GM10847 (cell line): ENCODE data around the gene CDC16.

Experiments used
- POLR2A ChIP-seq: IDR thresholded peaks from 2 replicates; pipeline ENCODE4 v1.6.1; 2011; ENCODE audit not compliant: insufficient read length; ENCODE audit errors: extremely low read depth

Gene CDC16

DNA sequence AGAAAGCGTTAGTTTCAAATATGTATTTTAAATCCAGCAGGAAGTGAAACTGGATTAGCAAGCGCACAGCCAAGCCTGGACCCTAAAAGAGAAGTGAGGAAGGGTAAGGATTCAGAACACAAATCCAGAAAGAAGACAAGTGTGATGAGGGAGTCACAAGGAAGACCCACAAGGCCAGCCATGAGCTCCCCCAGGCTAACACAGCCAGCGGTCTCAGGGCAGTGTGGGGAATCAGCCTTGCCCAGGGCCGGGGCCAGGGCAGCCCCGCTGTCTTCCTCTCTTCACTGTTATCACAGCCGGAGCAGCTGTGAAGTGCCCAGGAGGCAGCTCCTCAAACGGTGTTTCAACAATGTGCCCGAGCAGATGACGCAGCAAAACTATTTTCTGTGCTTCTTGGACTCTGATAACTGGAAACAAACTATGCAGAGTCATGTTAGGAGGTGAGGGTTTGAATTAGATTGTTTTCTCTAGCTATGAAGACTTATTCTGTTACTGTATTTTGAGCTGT is 12.2 kb upstream of the CDC16 start:
- TF ChIP-seq POLR2A = no peak

GRCh38 chr13:114224201-114224600 is 10.5 kb upstream of the CDC16 start:
- TF ChIP-seq POLR2A = no peak

DNA sequence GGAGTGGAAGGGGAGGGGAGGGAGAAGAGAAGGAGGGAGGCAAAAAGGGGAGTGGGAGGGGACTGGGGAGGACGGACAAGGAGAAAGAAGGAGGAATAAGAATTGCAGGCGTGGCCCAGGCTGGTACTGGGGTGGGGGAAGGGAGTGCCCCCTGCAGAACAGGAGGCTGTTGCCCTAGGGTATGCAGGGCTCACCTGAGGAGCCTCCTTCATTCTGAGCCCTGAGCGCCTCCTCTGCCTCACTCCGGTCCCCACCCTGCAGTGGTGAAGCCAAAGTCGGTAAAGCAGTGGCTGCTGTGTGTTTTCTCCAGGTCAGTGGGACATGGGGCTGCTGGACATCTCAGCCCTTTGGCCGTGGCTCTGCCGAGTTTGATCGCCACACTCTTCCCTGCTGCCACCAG is 9.1 kb upstream of the CDC16 start:
- TF ChIP-seq POLR2A = no peak

DNA sequence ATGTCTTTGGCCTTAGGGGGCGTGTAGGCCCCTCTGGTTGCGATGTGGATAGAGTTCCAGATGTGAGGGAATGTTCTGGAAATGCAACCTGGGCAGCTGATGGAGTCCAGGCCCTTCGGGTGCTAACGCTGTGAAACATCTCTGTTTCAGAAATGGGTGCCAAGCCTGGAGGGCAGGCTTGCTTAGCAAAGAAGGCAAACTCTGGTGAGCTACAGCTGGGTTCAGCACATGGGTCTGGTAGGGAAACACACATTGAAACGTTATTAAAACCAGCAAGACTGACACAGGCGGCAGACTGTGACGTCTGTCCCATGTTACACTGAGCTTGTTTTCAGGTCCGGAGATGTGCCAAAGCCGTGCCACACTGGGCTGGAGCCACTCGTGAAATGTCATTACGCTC is 8.6 kb upstream of the CDC16 start:
- no peak for TF ChIP-seq POLR2A

DNA sequence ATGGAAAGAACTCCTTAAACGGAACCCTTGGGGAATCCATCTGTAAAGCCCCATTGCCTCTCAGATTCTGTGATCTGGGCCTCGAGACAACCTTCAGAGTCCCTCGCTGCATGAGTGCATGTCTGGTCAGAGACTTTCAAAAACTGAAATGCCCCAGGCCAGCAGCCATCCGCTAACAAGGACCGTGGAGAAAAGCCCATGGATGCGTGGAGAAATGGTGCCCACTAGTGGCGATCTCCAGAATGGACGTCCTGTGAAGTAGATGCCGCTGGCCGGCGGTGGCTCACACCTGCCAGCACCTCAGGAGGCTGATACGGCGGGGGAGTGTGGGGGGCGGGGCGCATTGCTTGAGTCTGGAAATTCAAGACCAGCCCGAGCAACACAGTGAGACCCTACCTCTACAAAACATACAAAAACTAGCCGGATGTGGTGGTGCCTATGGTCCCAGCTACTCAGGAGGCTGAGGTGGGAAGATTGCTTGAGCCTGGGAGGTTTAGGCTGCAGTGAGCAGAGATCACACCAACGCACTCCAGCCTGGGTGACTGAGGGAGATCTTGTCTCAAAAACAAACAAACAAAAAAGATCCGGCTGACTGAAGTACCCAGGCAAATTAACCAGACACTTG is 7.9 kb upstream of the CDC16 start:
- no peak for TF ChIP-seq POLR2A

- TF ChIP-seq POLR2A = no peak
Measured at GRCh38 chr13:114227528-114227927, 7.2 kb upstream of the CDC16 start.

DNA sequence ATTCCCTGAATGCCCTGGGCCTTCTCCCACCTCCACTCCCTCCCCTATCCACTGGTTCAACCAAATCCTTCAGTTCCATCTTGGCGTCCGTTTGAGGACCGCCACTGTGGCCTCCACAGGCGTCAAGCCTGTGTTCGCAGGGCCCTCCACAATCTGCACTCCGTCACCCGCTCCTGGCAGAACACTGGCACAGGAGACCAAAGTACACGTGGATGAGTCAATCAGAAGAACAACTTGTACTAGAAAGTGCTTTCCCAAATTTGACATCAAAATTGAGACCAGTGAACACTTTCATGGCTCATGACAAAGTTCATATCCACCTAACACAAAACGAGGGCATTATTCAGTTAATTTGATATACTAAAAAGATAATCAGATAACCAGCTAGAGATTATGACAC is 6.5 kb upstream of the CDC16 start:
- no peak for TF ChIP-seq POLR2A

DNA sequence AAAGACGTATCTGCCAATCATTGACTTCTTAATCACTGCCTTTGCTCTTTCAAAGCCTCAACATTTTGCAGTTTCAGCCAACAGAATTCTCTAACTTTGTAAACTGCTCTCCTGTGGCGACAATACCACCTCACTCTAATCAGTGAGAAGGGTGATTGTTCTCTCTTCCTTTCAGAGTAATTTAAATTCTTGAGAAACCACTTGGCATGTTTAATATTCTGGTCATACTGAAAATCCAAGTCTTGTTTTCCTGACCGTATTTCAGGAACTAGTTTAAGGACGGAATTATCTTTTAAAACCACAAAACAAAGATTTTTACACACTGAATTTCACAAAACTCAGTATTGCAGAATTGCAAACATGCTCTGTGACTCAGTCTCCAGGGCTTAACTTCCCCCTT is 5.2 kb upstream of the CDC16 start:
- TF ChIP-seq POLR2A = no peak

- TF ChIP-seq POLR2A = no peak
Measured at GRCh38 chr13:114230117-114230516, 4.6 kb upstream of the CDC16 start.

DNA sequence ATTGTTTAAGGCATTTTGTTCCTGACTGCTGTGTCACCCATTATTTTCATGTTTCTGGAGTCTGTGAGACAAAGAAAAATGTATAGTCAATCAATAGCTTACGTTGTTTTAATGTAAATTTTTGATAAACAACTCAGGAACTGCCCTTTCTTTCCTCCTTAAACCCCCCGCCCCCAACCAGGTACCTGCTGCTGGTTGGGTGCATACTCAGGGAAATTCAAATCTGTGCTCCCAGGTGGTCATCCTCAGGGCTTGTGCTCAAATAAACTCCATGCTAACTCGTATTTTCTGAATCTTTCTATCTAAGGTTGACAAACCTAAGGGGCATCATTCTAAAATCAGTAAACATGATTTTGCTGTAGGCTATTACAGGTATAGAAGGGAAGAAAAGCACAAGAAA is 4.1 kb upstream of the CDC16 start:
- no peak for TF ChIP-seq POLR2A

DNA sequence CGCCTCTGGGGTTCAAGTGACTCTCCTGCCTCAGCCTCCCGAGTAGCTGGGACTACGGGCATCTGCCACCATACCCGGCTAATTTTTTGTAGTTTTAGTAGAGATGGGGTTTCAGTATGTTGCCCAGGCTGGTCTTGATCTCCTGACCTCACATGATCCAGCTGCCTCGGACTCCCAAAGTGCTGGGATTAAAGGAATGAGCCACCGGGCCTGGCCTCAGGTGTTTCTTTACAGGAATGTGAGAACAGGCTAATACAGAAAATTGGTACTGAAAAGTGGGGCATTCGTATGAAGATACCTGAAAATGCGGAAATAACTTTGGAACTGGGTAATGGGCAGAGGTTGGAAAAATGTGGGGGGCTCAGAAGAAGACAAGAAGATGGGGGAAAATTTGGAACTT is 2.8 kb upstream of the CDC16 start:
- TF ChIP-seq POLR2A = no peak

DNA sequence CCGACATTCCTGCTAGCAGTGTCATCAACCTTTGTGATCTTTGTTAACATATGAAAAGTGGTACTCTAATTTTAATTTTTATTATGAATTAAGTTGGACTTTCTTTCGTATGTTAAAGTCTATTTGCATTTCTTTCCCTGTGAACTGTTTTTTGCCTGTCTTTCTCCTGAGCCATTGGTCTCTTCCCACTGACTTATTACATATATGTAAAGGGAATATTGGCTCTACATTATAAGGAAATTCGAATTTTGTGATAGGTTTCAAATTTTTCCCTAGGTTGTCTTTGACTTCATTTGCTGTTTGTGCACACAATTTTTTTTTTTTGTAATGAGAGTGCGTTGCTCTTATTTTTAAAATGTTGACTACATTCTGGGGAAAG is 442 bp upstream of the CDC16 start:
- TF ChIP-seq POLR2A = no peak

DNA sequence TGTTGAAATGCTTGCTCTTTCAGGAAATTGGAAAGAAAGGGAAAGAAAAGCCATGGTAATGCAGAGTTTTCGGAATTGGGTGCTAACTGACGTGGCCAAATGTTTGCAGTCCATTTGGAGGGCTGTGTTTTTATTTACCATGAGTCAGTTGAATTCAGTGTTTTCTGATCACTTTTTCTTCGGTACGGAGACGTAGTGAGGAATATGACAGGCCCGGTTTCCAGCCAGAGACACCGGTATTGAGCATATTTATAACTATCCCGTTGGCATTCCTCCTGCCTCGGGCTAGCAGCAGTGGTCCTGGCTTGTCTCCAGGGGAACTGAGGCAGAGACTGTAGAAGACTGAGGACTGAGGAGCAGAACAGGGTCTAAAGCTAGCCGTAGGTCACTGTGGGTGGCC is 1.0 kb downstream of the CDC16 start:
- no peak for TF ChIP-seq POLR2A

GRCh38 chr13:114236227-114236626 is 1.5 kb downstream of the CDC16 start:
- no peak for TF ChIP-seq POLR2A

- TF ChIP-seq POLR2A = no peak
Measured at GRCh38 chr13:114237415-114238112, 2.9 kb downstream of the CDC16 start.

DNA sequence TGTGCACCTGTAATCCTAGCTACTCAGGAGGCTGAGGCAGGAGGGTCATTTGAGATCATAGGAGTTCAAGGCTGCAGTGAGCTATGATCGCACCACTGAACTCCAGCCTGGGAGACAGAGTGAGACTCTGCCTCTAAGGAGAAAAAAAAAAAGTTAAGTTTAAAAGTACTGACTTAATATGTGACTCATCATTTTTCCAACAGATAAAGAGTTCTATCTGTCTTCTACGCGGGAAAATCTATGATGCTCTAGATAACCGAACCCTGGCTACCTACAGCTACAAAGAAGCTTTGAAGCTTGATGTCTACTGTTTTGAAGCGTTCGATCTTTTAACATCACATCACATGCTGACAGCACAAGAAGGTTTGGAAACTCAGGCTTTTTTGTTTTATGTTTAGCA is 7.2 kb downstream of the CDC16 start:
- no peak for TF ChIP-seq POLR2A

- no peak for TF ChIP-seq POLR2A
Measured at GRCh38 chr13:114243971-114244370, 9.3 kb downstream of the CDC16 start.
